ENCODE data around the gene INPP5A. TPM values are rescaled to one million over a fixed set of nuclear protein-coding genes. Genes with fewer than 3 reads are reported as not detected.

INPP5A gene
- polyA plus RNA-seq, 2 donors = 9.2 to 12.7 TPM

DNA sequence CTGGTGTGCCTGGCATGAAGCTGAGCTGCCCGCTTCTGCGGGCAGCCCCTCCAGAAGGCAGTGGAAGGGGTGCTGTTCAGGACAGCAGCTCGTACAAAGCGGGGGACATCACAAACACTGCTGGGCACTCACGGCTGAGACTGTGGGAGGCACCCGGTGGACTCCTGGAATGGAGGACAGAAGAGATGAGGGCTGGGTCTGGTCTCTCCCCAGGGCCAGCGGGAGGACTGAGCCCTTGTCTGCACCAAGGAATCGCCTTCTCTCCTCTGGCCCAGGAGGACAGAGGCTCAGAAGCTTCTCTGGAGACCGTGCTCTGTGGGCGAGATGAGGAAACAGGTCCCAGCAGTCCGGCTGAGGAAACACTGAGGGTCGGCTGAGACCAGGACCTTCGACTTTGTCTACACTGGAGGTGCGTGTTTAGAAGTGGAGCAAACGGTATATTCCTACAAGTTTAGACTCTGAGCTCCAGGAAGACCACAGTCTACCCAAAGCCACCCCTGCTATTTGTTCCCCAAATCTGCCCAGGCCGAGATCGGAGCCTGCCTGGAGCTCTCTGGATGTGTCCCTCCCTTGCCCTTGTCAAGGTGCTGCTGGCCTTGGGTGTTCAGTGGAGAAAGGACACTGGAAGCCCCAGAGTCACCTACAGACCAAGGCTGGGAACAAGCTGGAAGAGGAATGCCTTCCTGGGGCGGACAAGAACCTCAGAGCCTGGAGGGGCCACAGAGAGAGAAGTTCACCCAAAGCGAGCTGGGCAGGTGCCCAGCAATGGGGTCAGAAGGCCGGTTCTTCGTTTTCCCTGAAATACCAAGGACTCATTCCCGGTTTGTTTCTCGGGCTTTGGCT, 12.9 kb upstream of the INPP5A start:
- peaks cover 0 to 10% of the 10 kb centered on the region in 2 donors for H3K4me1 ChIP-seq (ENCODE audit: control insufficient read depth in 2 of 2, insufficient read depth in 2 of 2, low read length in 1 of 2)
- H3K4me3 ChIP-seq (ENCODE audit: low read depth in 1 of 2, low read length in 2 of 2) = no peak overlapping the region
- H3K36me3 ChIP-seq (ENCODE audit: control insufficient read depth in 2 of 2, insufficient read depth in 2 of 2, low read length in 1 of 2) = no peaks in the 10 kb centered on the region
- H3K27ac ChIP-seq (ENCODE audit: low read depth in 2 of 2, low read length in 1 of 2) = no peak overlapping the region
- WGBS, 2 donors = 93 to 96% methylated on average over 23 of the region's 23 CpGs
- no peaks in the 10 kb centered on the region for H3K9me3 ChIP-seq (ENCODE audit: control insufficient read depth in 2 of 2, insufficient read depth in 1 of 2, low read depth in 1 of 2, low read length in 1 of 2)
- H3K27me3 ChIP-seq (ENCODE audit: control insufficient read depth in 1 of 2, insufficient read depth in 2 of 2, low read length in 2 of 2) = no peaks in the 10 kb centered on the region

DNA sequence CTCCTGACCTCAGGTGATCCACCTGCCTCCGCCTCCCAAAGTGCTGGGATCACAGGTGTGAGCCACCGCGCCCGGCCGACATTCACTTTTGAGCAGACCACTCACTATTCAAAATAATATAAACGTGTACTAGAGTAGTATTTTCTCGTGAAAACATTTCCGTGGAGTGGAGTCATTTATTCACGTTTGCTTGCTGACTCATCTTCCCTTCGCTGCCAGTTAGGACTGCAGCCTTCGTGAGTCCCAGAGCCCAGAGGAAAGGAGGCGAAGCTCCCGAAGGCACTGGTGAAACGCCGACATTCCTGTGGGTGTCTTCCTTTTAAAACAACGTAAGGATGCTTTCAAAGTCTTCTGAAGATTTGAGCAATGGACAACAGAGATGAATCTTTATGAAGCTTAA, 10.9 kb upstream of the INPP5A start:
- H3K4me3 ChIP-seq (ENCODE audit: low read depth in 1 of 2, low read length in 2 of 2) = no peak overlapping the region
- H3K36me3 ChIP-seq (ENCODE audit: control insufficient read depth in 2 of 2, insufficient read depth in 2 of 2, low read length in 1 of 2) = no peaks in the 10 kb centered on the region
- H3K27me3 ChIP-seq (ENCODE audit: control insufficient read depth in 1 of 2, insufficient read depth in 2 of 2, low read length in 2 of 2) = no peaks in the 10 kb centered on the region
- WGBS, 2 donors = 73 to 75% methylated on average over 16 of the region's 16 CpGs
- H3K9me3 ChIP-seq (ENCODE audit: control insufficient read depth in 2 of 2, insufficient read depth in 1 of 2, low read depth in 1 of 2, low read length in 1 of 2) = no peaks in the 10 kb centered on the region
- no peak overlapping the region for H3K27ac ChIP-seq (ENCODE audit: low read depth in 2 of 2, low read length in 1 of 2)
- no peaks in the 10 kb centered on the region for H3K4me1 ChIP-seq (ENCODE audit: control insufficient read depth in 2 of 2, insufficient read depth in 2 of 2, low read length in 1 of 2)

DNA sequence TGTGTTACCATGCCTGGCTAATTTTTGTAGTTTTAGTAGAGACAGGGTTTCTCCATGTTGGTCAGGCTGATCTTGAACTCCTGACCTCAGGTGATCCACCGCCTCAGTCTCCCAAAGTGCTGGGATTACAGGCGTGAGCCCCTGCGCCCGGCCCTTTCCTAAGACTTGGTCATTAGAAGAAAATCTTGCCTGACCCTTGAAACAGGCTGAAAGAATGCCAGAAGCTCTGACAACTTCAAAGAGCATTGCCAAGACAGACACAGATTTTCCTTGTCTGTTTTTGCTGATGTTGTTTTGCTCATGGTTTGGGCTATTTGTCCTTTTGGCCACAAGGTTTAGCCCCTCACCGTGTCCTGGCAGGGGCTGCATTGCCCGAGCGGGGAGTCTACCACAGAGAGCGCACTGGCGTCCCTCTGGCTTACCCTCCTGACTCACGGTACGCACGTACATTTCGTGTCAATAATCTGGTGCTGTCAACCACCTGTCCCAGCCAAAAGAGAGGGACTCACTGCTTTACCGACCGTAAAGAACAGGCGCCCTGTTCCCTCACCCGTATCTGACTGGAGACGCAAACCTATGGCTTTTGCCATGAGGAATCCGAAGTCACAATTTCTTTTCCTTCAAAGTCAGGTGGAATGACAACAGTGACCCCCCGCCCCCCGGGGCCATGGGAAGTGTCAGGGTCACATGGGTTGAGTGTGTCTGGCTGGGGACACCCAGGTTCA, 10.1 kb upstream of the INPP5A start:
- Histone ChIP-seq H3K4me1 (ENCODE audit: control insufficient read depth in 2 of 2, insufficient read depth in 2 of 2, low read length in 1 of 2) (no peaks in the 10 kb centered on the region), H3K27ac (ENCODE audit: low read depth in 2 of 2, low read length in 1 of 2) (no peak overlapping the region), H3K9me3 (ENCODE audit: control insufficient read depth in 2 of 2, insufficient read depth in 1 of 2, low read depth in 1 of 2, low read length in 1 of 2) (no peaks in the 10 kb centered on the region), H3K27me3 (ENCODE audit: control insufficient read depth in 1 of 2, insufficient read depth in 2 of 2, low read length in 2 of 2) (no peaks in the 10 kb centered on the region), H3K4me3 (ENCODE audit: low read depth in 1 of 2, low read length in 2 of 2) (no peak overlapping the region), H3K36me3 (ENCODE audit: control insufficient read depth in 2 of 2, insufficient read depth in 2 of 2, low read length in 1 of 2) (no peaks in the 10 kb centered on the region)
- WGBS, 2 donors = 64% methylated on average over 21 of the region's 21 CpGs

DNA sequence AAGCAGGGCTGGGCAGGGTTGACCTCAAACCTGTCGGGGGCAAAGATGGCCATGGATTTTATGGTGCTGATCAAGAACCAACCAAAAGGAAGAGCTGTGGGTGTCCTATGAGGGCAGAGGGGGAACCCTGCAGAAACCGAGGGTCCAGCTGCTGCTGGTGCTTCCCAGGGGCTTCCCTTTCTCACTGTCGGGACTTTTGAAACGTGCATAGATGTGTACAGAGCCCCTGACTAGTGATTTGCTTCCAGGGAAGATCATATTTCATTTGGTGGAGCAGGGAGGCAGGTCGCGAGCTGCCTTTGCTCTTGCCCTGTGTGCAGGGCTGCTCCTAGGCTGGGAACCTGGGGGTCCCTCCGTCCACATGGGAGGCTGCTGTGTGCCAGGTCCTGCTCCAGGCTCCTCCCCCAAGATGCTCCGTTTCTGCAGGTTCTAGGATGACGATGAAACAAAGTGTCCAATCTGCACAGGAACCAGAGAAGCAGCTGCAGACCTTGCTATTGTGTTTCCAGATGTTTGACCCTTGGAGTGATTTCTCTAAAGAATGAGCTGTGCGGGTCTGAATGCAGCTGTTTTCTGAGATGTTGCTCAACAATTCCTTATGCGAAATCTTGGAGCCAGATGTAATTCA, 9.4 kb upstream of the INPP5A start:
- WGBS, 2 donors = 34 to 36% methylated on average over 11 of the region's 11 CpGs

DNA sequence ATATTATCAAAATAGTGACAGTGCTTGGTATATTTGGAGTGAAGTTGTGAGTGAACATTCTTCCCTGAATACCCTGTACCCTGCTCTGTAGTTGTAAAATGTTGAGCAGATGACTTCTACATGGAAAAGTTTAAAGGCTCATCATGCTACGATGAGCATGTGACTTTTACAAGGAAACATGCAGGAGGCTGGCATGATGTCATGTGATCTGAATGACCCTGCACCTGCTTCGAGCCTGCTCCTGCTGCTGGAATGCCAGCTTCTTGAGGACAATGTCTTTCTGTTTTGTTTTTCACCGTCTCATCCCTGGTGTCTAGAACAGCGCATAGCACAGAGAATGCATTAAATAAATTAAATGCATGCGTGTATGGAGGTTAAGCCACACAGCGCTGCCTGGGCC, 5.4 kb upstream of the INPP5A start:
- Histone ChIP-seq H3K9me3 (ENCODE audit: control insufficient read depth in 2 of 2, insufficient read depth in 1 of 2, low read depth in 1 of 2, low read length in 1 of 2) (no peaks in the 10 kb centered on the region), H3K4me3 (ENCODE audit: low read depth in 1 of 2, low read length in 2 of 2) (no peak overlapping the region), H3K27me3 (ENCODE audit: control insufficient read depth in 1 of 2, insufficient read depth in 2 of 2, low read length in 2 of 2) (no peaks in the 10 kb centered on the region), H3K27ac (ENCODE audit: low read depth in 2 of 2, low read length in 1 of 2) (no peak overlapping the region), H3K36me3 (ENCODE audit: control insufficient read depth in 2 of 2, insufficient read depth in 2 of 2, low read length in 1 of 2) (no peaks in the 10 kb centered on the region), H3K4me1 (ENCODE audit: control insufficient read depth in 2 of 2, insufficient read depth in 2 of 2, low read length in 1 of 2) (peaks cover 0 to 8% of the 10 kb centered on the region in 2 donors)
- WGBS, 2 donors = 91 to 96% methylated on average over 6 of the region's 6 CpGs

More for the DNA sequence above, 9.4 kb upstream of the INPP5A start:
- no peaks in the 10 kb centered on the region for H3K9me3 ChIP-seq (ENCODE audit: control insufficient read depth in 2 of 2, insufficient read depth in 1 of 2, low read depth in 1 of 2, low read length in 1 of 2)
- no peaks in the 10 kb centered on the region for H3K27me3 ChIP-seq (ENCODE audit: control insufficient read depth in 1 of 2, insufficient read depth in 2 of 2, low read length in 2 of 2)
- no peak overlapping the region for H3K27ac ChIP-seq (ENCODE audit: low read depth in 2 of 2, low read length in 1 of 2)
- no peak overlapping the region for H3K4me3 ChIP-seq (ENCODE audit: low read depth in 1 of 2, low read length in 2 of 2)
- no peaks in the 10 kb centered on the region for H3K4me1 ChIP-seq (ENCODE audit: control insufficient read depth in 2 of 2, insufficient read depth in 2 of 2, low read length in 1 of 2)
- H3K36me3 ChIP-seq (ENCODE audit: control insufficient read depth in 2 of 2, insufficient read depth in 2 of 2, low read length in 1 of 2) = no peaks in the 10 kb centered on the region

DNA sequence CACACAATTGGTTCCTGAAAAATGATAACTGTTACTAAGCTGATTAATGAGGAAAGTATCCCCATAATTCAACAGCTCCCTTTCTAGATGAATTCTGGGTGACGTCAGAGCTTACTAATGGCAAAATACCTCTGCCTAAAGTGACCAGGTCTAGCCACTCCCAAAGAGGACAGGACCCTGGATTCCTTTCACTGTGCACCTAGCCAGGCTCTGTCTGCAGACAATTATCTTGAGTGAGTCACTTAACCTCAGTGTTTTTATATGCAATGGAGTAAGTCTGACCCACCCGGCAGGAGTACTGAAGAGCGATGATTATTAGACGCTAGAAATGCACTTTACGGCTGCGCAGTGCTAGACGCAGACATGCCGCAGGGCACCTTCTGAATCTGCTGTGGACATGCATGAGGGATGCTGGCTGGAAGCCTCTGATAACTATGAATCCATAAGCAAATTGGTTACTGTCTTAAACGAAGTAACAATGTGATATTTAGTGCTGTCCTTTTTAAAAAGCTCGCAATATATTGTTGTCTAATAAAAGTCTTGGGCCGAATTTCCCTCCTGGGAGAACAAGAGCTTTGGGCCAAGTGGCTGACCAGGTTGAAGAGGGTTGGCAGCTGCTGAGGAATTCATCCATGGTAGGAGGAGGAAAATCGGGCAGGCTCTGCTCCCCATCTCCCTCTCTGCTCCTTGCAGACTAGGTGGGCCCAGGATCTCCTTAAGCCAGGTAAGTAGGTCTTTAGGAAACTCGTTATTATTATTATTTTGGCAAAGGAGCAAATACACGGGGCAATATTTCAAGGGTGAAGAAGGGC, 4.6 kb upstream of the INPP5A start:
- H3K4me3 ChIP-seq (ENCODE audit: low read depth in 1 of 2, low read length in 2 of 2) = no peak overlapping the region
- WGBS, 2 donors = 90% methylated on average over 14 of the region's 14 CpGs

DNA sequence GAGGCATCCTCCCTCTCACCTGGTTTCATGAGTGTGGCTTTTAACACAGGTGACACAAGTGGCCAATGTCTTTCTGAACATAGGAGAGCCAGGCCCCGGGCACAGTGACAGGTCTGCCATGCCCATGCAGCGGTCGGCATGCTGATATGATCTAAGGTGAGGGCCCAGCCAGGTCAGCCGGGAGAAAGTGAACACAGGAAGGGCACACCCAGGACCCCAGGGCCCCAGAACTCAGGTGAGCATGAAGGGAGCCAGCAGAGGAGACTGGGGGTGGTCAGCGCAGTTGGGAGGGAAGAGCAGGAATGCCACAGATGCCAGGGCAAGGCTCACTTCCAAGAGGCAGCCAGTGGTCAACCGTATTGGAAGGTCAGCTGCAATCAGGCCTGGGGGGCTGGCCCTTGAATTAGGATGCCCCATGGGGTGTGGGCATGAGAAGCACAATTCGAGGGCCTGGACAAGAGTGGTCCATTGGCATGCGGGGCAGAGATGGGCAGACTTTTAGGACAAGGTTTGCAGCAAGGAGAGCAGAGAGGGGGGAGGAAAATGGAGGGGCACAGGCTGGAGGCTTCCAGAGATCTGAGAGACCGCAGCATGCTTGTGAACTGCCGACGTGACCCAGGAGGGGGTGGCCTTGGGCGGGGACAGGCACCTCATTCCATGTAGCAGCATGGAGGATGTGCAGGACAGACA, 3.9 kb upstream of the INPP5A start:
- Histone ChIP-seq H3K4me1 (ENCODE audit: control insufficient read depth in 2 of 2, insufficient read depth in 2 of 2, low read length in 1 of 2) (peaks cover 0 to 9% of the 10 kb centered on the region in 2 donors), H3K27me3 (ENCODE audit: control insufficient read depth in 1 of 2, insufficient read depth in 2 of 2, low read length in 2 of 2) (no peaks in the 10 kb centered on the region), H3K27ac (ENCODE audit: low read depth in 2 of 2, low read length in 1 of 2) (no peak overlapping the region), H3K36me3 (ENCODE audit: control insufficient read depth in 2 of 2, insufficient read depth in 2 of 2, low read length in 1 of 2) (no peaks in the 10 kb centered on the region), H3K9me3 (ENCODE audit: control insufficient read depth in 2 of 2, insufficient read depth in 1 of 2, low read depth in 1 of 2, low read length in 1 of 2) (no peaks in the 10 kb centered on the region), H3K4me3 (ENCODE audit: low read depth in 1 of 2, low read length in 2 of 2) (no peak overlapping the region)
- 87 to 90% methylated on average over 12 of the region's 12 CpGs for WGBS, 2 donors

More for the DNA sequence above, 4.6 kb upstream of the INPP5A start:
- H3K4me1 ChIP-seq (ENCODE audit: control insufficient read depth in 2 of 2, insufficient read depth in 2 of 2, low read length in 1 of 2) = peaks cover 0 to 8% of the 10 kb centered on the region in 2 donors
- no peaks in the 10 kb centered on the region for H3K36me3 ChIP-seq (ENCODE audit: control insufficient read depth in 2 of 2, insufficient read depth in 2 of 2, low read length in 1 of 2)
- H3K9me3 ChIP-seq (ENCODE audit: control insufficient read depth in 2 of 2, insufficient read depth in 1 of 2, low read depth in 1 of 2, low read length in 1 of 2) = no peaks in the 10 kb centered on the region
- no peak overlapping the region for H3K27ac ChIP-seq (ENCODE audit: low read depth in 2 of 2, low read length in 1 of 2)
- no peaks in the 10 kb centered on the region for H3K27me3 ChIP-seq (ENCODE audit: control insufficient read depth in 1 of 2, insufficient read depth in 2 of 2, low read length in 2 of 2)

DNA sequence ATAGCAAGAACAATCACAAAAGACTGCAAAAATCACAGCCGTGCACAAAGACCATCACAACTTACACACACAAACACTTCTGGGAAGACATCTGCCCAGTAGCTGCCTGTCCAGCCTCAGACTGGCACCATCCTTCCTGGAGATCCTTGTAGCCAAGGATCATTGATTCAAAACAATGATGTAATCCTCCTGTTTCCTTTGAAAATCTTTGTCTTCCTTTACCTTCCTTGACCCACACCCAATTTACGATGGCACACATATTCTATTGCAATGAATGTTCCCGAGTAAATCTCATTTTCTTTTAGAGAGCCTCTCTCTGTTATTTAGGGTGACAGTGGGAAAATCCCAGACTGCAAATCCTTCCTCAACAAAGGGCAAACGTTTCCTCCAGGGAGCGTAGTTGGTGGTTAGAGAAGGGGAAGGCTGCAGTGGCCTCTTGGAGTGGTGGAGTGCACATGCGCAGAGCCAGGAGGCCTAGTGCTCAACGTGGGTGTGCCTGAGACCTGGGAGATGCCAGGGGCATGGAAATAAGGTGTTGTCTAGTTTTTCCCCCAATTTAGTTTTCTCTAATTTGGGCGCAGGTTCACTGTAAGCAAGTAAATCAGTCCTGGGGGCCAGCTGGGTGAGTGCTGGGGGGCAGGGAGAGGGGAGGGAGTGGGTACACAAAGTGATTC, 3.1 kb upstream of the INPP5A start:
- no peaks in the 10 kb centered on the region for H3K27me3 ChIP-seq (ENCODE audit: control insufficient read depth in 1 of 2, insufficient read depth in 2 of 2, low read length in 2 of 2)
- no peaks in the 10 kb centered on the region for H3K9me3 ChIP-seq (ENCODE audit: control insufficient read depth in 2 of 2, insufficient read depth in 1 of 2, low read depth in 1 of 2, low read length in 1 of 2)
- H3K27ac ChIP-seq (ENCODE audit: low read depth in 2 of 2, low read length in 1 of 2) = no peak overlapping the region
- 77 to 78% methylated on average over 8 of the region's 8 CpGs for WGBS, 2 donors
- H3K36me3 ChIP-seq (ENCODE audit: control insufficient read depth in 2 of 2, insufficient read depth in 2 of 2, low read length in 1 of 2) = no peaks in the 10 kb centered on the region
- peaks cover 0 to 10% of the 10 kb centered on the region in 2 donors for H3K4me1 ChIP-seq (ENCODE audit: control insufficient read depth in 2 of 2, insufficient read depth in 2 of 2, low read length in 1 of 2)
- H3K4me3 ChIP-seq (ENCODE audit: low read depth in 1 of 2, low read length in 2 of 2) = no peak overlapping the region

All from esophagus (tissue), 2 donors.